Naive B cell (primary cell): ENCODE data around the gene PRSS23. TPM values are rescaled to one million over a fixed set of nuclear protein-coding genes. Genes with fewer than 3 reads are reported as not detected.

Experiments
- ATAC-seq, 2 donors: fragments of 150-1000 bp; cut with Tn5 transposase; 2 replicates each; pipeline ENCODE4 v1.10.0; 2021; ENCODE audit warnings: low read depth in 2 of 2, mild to moderate bottlenecking in 2 of 2, moderate library complexity in 2 of 2
- DNase-seq: peaks from one replicate; pipeline ENCODE4 v3.0.0; 2022
- H3K27ac Mint-ChIP-seq, 6 donors: one replicate each; pipeline ENCODE4 v1.8.0; 2020 to 2022; ENCODE audit warnings: mild to moderate bottlenecking in 6 of 6, mixed read lengths in 6 of 6, moderate library complexity in 5 of 6, inconsistent platforms in 2 of 6
- H3K27me3 Mint-ChIP-seq, 3 donors: one replicate each; pipeline ENCODE4 v1.8.0; 2021 to 2022; ENCODE audit warnings: mixed read lengths in 3 of 3, mild to moderate bottlenecking in 1 of 3
- H3K36me3 Mint-ChIP-seq, 2 donors: one replicate each; pipeline ENCODE4 v1.8.0; 2020 to 2022; ENCODE audit warnings: mixed read lengths in 2 of 2, inconsistent platforms in 1 of 2, mild to moderate bottlenecking in 1 of 2
- H3K4me1 Mint-ChIP-seq, 3 donors: one replicate each; pipeline ENCODE4 v1.8.0; 2020 to 2022; ENCODE audit warnings: mixed read lengths in 3 of 3, inconsistent platforms in 1 of 3, mild to moderate bottlenecking in 1 of 3, moderate library complexity in 1 of 3
- H3K4me3 Mint-ChIP-seq, 8 donors: one replicate each; pipeline ENCODE4 v1.8.0; 2020 to 2022; ENCODE audit warnings: mild to moderate bottlenecking in 8 of 8, mixed read lengths in 8 of 8, moderate library complexity in 8 of 8, inconsistent platforms in 2 of 8
- H3K9me3 Mint-ChIP-seq, 7 donors: one replicate each; pipeline ENCODE4 v1.8.0; 2020 to 2022; ENCODE audit warnings: mixed read lengths in 7 of 7, mild to moderate bottlenecking in 5 of 7, inconsistent platforms in 2 of 7, moderate library complexity in 1 of 7
- polyA plus RNA-seq, 6 donors: library from polyadenylated mRNA; unstranded; fragments of 300-500 nt; fragmentation: Illumina TruSeq; gene quantifications; one replicate each; pipeline ENCODE4 v1.2.3, GENCODE V29; 2021; ENCODE audit warnings: low read depth in 6 of 6

Gene PRSS23
- polyA plus RNA-seq, 6 donors from 2014 or later = 0.07 to 0.17 (median 0.09) TPM; not detected in 3

- ATAC-seq = no peak
- Mint-ChIP-seq H3K4me1 (no peaks in the 10 kb centered on the region), H3K27me3 (peaks cover 0 to 9% (median 7%) of the 10 kb centered on the region in 3 donors), H3K9me3 (peaks cover 0 to 9% (median 3%) of the 10 kb centered on the region in 7 donors), H3K4me3 (no peak overlapping the region), H3K27ac (no peak overlapping the region), H3K36me3 (no peaks in the 10 kb centered on the region)
- no peak for DNase-seq
These were observed 25.0 kb upstream of the PRSS23 start for GRCh38 chr11:86775361-86775760.

DNA sequence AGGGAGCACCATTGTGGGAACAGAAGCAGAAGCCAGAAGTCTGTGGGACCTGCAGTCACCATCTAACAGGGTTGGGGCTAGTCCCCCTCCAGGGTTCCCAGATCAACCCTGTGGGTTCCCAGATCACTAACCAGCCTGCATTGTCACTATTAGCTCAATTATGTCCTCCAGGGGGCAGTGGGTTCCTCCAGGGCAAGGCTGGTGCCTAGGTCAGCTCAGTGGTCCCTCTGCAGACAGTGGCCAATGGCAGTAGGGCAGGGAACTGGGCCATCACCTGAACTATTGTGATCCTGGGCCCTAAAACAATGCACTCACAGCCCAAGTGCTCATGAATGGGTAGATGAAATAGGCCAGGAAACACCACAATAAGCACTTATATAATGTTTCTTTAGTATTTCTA lies 18.8 kb upstream of the PRSS23 start:
- Mint-ChIP-seq H3K4me3 (no peak overlapping the region), H3K27ac (no peak overlapping the region), H3K27me3 (peaks cover 0 to 5% (median 4%) of the 10 kb centered on the region in 3 donors), H3K4me1 (no peaks in the 10 kb centered on the region), H3K36me3 (no peaks in the 10 kb centered on the region), H3K9me3 (no peaks in the 10 kb centered on the region)
- DNase-seq (no peak), ATAC-seq (no peak)

- no peak overlapping the region for H3K27ac Mint-ChIP-seq
- DNase-seq (no peak), ATAC-seq (no peak)
- H3K9me3 Mint-ChIP-seq = no peaks in the 10 kb centered on the region
- H3K27me3 Mint-ChIP-seq = peaks cover 0 to 7% (median 5%) of the 10 kb centered on the region in 3 donors
- H3K4me1 Mint-ChIP-seq = no peaks in the 10 kb centered on the region
- H3K4me3 Mint-ChIP-seq = no peak overlapping the region
- H3K36me3 Mint-ChIP-seq = no peaks in the 10 kb centered on the region
These were observed 17.6 kb upstream of the PRSS23 start for GRCh38 chr11:86782742-86783141.

DNA sequence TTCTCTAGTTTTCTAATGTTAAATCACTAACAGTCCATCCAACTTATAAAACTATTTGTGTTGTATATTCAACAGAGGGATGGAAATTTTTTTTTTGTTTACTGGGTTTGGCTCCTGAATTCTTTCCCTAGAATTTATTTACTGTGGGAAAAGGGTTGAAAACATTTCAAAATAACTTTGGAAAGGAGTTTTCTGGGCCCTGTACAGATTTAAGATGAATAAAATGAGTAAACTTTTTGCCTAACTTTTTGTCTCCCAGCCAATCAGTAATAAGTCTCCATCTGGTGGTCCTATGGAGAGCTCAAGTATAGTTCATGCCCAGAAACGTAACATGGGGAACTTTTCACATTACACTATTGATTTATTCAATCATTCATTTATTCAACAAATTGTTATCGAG lies 16.7 kb upstream of the PRSS23 start:
- no peaks in the 10 kb centered on the region for H3K9me3 Mint-ChIP-seq
- H3K4me3 Mint-ChIP-seq = no peak overlapping the region
- no peaks in the 10 kb centered on the region for H3K4me1 Mint-ChIP-seq
- H3K27ac Mint-ChIP-seq = no peak overlapping the region
- no peak for ATAC-seq
- no peak for DNase-seq
- no peaks in the 10 kb centered on the region for H3K36me3 Mint-ChIP-seq
- H3K27me3 Mint-ChIP-seq = peaks cover 0 to 11% (median 5%) of the 10 kb centered on the region in 3 donors

DNA sequence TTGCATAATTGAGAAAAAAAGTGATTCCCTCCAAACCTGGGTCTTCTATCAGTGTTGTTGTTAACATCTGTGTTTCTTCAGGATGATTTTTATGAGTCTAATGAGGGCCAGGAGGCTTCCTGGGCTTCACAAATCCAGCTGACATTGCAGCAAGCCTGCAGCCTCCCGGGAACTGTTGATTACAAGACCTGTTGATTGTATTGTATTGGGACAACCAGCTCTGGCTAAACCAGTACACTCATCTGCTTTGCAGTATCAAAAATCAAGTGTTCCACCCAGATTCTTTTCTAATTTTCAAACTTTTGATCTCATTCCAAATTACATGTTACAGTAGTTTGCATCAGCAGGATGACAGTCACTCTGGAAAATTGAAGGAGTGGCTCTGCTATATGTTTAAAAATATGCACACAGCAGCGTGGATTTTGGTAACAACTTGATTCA lies 16.1 kb upstream of the PRSS23 start:
- Mint-ChIP-seq H3K27ac (no peak overlapping the region), H3K4me1 (no peaks in the 10 kb centered on the region), H3K9me3 (no peaks in the 10 kb centered on the region), H3K27me3 (peaks cover 0 to 10% (median 5%) of the 10 kb centered on the region in 3 donors), H3K4me3 (no peak overlapping the region), H3K36me3 (no peaks in the 10 kb centered on the region)
- DNase-seq = no peak
- ATAC-seq = no peak

GRCh38 chr11:86785576-86785975 lies 14.8 kb upstream of the PRSS23 start:
- Mint-ChIP-seq H3K4me3 (no peak overlapping the region), H3K27me3 (peaks cover 0 to 11% (median 0%) of the 10 kb centered on the region in 3 donors), H3K36me3 (no peaks in the 10 kb centered on the region), H3K4me1 (no peaks in the 10 kb centered on the region), H3K27ac (no peak overlapping the region), H3K9me3 (no peaks in the 10 kb centered on the region)
- no peak for DNase-seq
- no peak for ATAC-seq

DNA sequence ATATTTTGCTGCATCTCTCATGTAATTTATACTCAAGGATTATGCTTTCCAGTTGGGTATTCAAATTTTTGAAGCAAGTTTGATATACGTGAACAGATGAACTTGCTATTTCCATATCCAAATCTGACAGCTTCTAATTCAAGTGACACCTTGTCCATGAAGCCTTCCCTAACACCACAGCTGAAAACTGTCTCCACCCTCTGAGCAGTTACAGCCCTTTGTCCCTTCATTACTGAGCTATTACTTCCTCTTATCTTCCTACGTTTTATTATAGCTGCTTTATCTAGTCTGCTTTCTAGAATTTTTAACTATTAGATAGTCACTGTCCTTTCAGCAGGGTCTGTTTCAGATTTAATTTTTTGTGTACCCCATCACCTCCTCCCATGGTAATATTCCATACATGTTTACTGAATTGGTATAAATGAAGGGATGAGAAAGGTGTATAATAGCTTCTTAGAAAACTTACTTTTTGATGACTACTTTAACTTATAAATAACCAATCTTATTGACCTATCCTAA lies 13.3 kb upstream of the PRSS23 start:
- Mint-ChIP-seq H3K9me3 (no peaks in the 10 kb centered on the region), H3K4me3 (no peak overlapping the region), H3K36me3 (no peaks in the 10 kb centered on the region), H3K27me3 (peaks cover 0 to 11% (median 0%) of the 10 kb centered on the region in 3 donors), H3K27ac (no peak overlapping the region), H3K4me1 (no peaks in the 10 kb centered on the region)
- DNase-seq (no peak), ATAC-seq (no peak)

DNA sequence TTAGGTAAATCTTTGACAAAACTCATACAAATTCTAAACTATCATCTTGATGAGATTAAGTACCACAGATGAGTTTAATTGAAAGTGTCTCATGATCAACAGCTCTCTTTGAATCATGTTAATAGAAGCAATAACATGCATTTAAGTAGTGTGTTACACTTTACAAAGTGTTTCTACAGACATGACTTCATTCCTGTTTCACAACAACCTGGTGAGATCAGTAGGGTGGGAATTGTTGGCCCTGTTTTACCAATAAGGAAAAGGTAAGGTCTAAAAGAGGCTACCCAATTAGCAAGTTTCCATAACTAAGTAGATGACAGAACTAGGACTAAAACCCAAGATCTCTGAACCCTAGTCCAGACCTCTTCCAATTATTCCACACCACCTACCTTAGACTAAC lies 12.7 kb upstream of the PRSS23 start:
- Mint-ChIP-seq H3K9me3 (no peaks in the 10 kb centered on the region), H3K27ac (no peak overlapping the region), H3K4me1 (no peaks in the 10 kb centered on the region), H3K36me3 (no peaks in the 10 kb centered on the region), H3K27me3 (peaks cover 0 to 11% (median 0%) of the 10 kb centered on the region in 3 donors), H3K4me3 (no peak overlapping the region)
- no peak for DNase-seq
- no peak for ATAC-seq

GRCh38 chr11:86790195-86790725 lies 10.1 kb upstream of the PRSS23 start:
- Mint-ChIP-seq H3K9me3 (no peaks in the 10 kb centered on the region), H3K4me1 (no peaks in the 10 kb centered on the region), H3K36me3 (no peaks in the 10 kb centered on the region), H3K27me3 (peaks cover 0 to 11% (median 0%) of the 10 kb centered on the region in 3 donors), H3K27ac (no peak overlapping the region), H3K4me3 (no peak overlapping the region)
- DNase-seq (no peak), ATAC-seq (no peak)

DNA sequence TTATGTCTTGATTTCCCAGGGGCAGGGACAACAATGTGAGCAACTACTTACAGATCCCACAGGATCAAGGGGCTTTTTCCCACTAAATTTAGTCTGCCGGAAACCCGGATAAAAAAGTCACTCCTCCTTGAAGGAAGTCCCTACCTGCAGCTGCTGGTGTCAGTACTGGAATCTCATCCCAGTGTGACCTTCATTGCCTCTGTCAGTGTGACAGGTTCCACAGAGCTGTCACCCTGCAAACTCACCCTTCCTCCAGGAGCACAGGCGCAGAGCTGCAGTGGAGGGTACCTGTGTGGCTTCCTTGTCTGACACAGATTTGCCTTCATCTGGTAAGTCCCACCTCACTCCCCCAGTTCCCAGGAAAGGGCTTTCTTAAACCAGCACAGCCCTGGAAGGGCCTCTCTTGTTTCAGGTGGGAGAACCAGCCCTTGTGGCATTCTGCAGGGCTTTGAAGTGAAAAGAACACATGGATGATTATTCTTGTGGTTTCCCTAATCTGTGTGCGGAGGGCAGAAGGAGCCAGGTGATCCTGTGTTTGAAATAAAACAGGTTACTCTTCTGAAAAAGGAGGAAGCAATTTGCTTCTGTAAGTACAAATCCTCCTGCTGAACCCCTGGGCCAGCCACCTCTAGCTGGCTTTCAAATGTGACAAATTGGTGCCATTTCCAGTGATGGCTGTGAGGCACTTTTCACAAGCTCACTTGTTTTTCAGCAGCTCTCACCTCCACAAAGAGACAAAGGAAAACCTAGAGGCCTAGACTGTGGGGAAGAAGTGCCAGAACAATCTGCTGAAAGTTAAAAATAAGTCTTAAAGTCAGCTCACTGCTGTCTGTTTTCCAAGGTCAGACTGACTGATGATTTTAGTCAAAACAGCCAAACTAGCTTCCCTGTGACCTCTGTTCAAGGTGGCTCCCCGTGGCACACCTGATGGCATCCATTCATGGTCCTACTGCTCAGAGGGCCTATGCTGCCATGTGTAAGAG lies 9.2 kb upstream of the PRSS23 start:
- DNase-seq (no peak), ATAC-seq (no peak)
- Mint-ChIP-seq H3K4me1 (no peaks in the 10 kb centered on the region), H3K27me3 (peaks cover 0 to 11% (median 0%) of the 10 kb centered on the region in 3 donors), H3K9me3 (no peaks in the 10 kb centered on the region), H3K27ac (no peak overlapping the region), H3K36me3 (no peaks in the 10 kb centered on the region), H3K4me3 (no peak overlapping the region)

DNA sequence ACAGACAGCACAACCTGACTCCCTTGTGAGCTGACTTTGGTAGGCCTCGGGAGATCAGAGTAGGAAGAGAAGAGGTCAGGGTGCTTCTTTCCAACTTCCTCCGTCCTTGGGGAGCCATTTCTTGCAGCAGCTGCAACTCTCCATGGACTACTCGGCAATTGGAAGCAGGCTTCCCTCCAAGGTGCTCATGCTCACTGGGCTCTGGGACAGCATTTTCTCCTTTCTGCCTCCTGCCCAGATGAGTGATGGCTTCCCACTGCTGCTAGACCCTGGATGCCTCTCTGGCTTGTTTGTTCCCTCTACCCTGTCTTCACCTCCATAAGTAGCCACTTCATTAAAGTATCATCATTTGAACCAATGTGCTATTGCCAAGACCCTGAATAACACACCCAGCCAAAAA lies 8.2 kb upstream of the PRSS23 start:
- Mint-ChIP-seq H3K4me3 (no peak overlapping the region), H3K27ac (no peak overlapping the region), H3K36me3 (no peaks in the 10 kb centered on the region), H3K27me3 (peaks cover 4 to 17% (median 4%) of the 10 kb centered on the region in 3 donors), H3K4me1 (no peaks in the 10 kb centered on the region), H3K9me3 (no peaks in the 10 kb centered on the region)
- DNase-seq (no peak), ATAC-seq (no peak)

GRCh38 chr11:86793307-86793706 lies 7.0 kb upstream of the PRSS23 start:
- H3K4me3 Mint-ChIP-seq = no peak overlapping the region
- no peaks in the 10 kb centered on the region for H3K36me3 Mint-ChIP-seq
- DNase-seq = no peak
- peaks cover 10 to 17% (median 10%) of the 10 kb centered on the region in 3 donors for H3K27me3 Mint-ChIP-seq
- no peak for ATAC-seq
- no peak overlapping the region for H3K27ac Mint-ChIP-seq
- no peaks in the 10 kb centered on the region for H3K4me1 Mint-ChIP-seq
- H3K9me3 Mint-ChIP-seq = no peaks in the 10 kb centered on the region

DNA sequence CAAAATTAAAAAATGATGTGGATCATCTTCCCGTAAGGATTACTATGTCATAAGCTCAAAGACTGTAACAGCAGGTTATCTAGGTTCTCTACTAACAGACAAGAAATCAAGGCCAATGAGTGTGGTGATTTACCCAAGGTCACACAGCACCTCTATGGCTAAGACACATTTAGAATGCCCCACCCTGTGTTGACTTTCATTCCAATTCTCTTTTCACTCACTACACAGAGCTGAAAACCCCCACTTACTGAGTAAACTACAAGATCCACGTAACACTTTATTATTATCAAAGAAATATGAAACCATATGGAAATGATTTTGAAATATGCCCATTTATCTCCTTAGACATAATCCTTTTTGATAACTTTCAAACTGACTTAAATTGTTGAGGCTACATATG lies 4.8 kb upstream of the PRSS23 start:
- H3K36me3 Mint-ChIP-seq = no peaks in the 10 kb centered on the region
- H3K9me3 Mint-ChIP-seq = no peaks in the 10 kb centered on the region
- DNase-seq (no peak), ATAC-seq (no peak)
- H3K4me3 Mint-ChIP-seq = no peak overlapping the region
- H3K27ac Mint-ChIP-seq = peak overlapping the region in 1 of 6 donors; percentile 33
- peaks cover 24 to 29% (median 27%) of the 10 kb centered on the region in 3 donors for H3K27me3 Mint-ChIP-seq
- H3K4me1 Mint-ChIP-seq = peaks cover 0 to 4% (median 3%) of the 10 kb centered on the region in 3 donors

DNA sequence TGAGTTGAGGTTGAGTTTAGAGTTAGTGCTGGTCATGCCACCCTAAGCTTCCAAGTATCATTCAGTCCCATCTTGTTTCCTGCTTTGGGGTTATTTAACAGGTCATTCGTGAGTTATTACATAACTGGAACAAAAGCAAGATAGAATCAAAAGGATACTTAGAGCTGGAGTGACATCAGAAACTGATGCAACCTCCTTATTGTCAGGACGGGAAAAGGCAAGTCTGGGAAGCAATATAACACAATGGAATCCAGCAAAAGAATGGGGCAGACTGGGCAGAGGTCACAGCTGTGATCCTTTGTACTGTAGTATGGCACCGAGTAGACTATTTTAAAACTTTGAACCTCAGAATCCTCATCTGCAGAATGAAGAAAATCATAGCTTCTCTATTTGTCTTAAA lies 4.4 kb upstream of the PRSS23 start:
- H3K4me1 Mint-ChIP-seq = peaks cover 0 to 8% (median 4%) of the 10 kb centered on the region in 3 donors
- no peaks in the 10 kb centered on the region for H3K9me3 Mint-ChIP-seq
- peaks cover 26 to 31% (median 30%) of the 10 kb centered on the region in 3 donors for H3K27me3 Mint-ChIP-seq
- no peak overlapping the region for H3K4me3 Mint-ChIP-seq
- H3K27ac Mint-ChIP-seq = no peak overlapping the region
- DNase-seq = no peak
- no peaks in the 10 kb centered on the region for H3K36me3 Mint-ChIP-seq
- no peak for ATAC-seq
